DND-41 (cell line): ENCODE measurements around the gene ZSCAN21.

Experiments used
- EZH2 ChIP-seq: IDR thresholded peaks from 3 replicates; pipeline ENCODE4 v1.6.1; 2012; ENCODE audit warnings: borderline replicate concordance, low read depth, mild to moderate bottlenecking, moderate library complexity, low read length, inconsistent platforms; ENCODE audit not compliant: severe bottlenecking
- TF ChIP-seq, protein P1 (sequence below): IDR thresholded peaks from 2 replicates; pipeline ENCODE4 v1.5.1; 2012; ENCODE audit warnings: borderline replicate concordance, low read length, moderate library complexity, mild to moderate bottlenecking; ENCODE audit not compliant: poor library complexity, severe bottlenecking; ENCODE audit errors: extremely low read depth

DNA sequence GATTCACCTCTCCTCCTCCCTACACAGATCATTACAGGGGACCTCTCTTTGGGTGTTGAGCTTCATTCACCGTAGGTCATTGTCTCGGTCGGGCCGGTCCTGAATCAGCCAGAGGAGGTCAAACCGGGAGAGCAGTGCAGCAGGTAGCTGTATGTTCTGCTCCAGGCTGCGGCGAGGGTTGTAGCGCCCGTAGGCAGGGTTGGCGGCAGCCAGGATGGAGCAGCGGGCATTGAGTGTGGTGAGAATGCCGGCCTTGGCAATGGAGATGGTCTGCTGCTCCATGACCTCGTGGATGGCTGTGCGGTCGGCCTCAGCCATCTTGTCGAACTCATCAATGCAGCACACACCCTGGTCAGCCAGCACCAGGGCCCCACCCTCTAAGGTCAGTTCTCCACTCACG is 46.1 kb downstream of the ZSCAN21 start:
- TF ChIP-seq, protein P1, sequence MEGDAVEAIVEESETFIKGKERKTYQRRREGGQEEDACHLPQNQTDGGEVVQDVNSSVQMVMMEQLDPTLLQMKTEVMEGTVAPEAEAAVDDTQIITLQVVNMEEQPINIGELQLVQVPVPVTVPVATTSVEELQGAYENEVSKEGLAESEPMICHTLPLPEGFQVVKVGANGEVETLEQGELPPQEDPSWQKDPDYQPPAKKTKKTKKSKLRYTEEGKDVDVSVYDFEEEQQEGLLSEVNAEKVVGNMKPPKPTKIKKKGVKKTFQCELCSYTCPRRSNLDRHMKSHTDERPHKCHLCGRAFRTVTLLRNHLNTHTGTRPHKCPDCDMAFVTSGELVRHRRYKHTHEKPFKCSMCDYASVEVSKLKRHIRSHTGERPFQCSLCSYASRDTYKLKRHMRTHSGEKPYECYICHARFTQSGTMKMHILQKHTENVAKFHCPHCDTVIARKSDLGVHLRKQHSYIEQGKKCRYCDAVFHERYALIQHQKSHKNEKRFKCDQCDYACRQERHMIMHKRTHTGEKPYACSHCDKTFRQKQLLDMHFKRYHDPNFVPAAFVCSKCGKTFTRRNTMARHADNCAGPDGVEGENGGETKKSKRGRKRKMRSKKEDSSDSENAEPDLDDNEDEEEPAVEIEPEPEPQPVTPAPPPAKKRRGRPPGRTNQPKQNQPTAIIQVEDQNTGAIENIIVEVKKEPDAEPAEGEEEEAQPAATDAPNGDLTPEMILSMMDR = no peak
- TF ChIP-seq EZH2 = no peak
